Articular chondrocyte of knee joint (primary cell): ENCODE measurements around the gene TMEM116. TPM values are rescaled to one million over a fixed set of nuclear protein-coding genes. Genes with fewer than 3 reads are reported as not detected.

Experiments
- small RNA-seq: library from RNA; depleted of rRNA; stranded (forward); fragments of <200 nt; gene quantifications from one replicate; pipeline ENCODE3, GENCODE V24; 2012
- total RNA-seq: library from RNA; depleted of rRNA; stranded (reverse); fragments of >200 nt; gene quantifications from 2 replicates; pipeline ENCODE4 v1.2.3, GENCODE V29; 2012

Gene TMEM116
- 11.1 and 16.9 TPM in 2 replicates for total RNA-seq

GRCh38 chr12:112012775-112013600, at the start of gene TMEM116, which contains the start of gene ERP29:
Gene TMEM116 (minus strand): TSS chr12:112013165. CDS start chr12:112005270, 7,895 bp downstream.
Gene ERP29 (plus strand): TSS chr12:112013426. CDS start chr12:112013466, 40 bp downstream.

Small RNAs within 50 kb of the gene (small RNA-seq; reads per million reads assigned to genes)
- gene AC004024.1 (not detected), gene MIR3657 (not detected)

Other genes starting within 250 kb of the TMEM116 start
- 35.1 and 35.5 TPM in 2 replicates for gene ALDH2, start 246.2 kb downstream of the TMEM116 start, total RNA-seq
- 26.3 and 30.3 TPM in 2 replicates for gene MAPKAPK5, start 170.9 kb downstream of the TMEM116 start, total RNA-seq
- 60.7 and 61.2 TPM in 2 replicates for gene ERP29, start 261 bp upstream of the TMEM116 start, total RNA-seq
- gene NAA25, start 95.6 kb upstream of the TMEM116 start, total RNA-seq: 29.4 and 29.7 TPM in 2 replicates
- gene TRAFD1, start 112.4 kb upstream of the TMEM116 start, total RNA-seq: 99.2 and 132 TPM in 2 replicates